GM19438 (cell line): ENCODE data around the gene VPS37B.
"Not testable (repeated sequence)": the region's sequence is repeated elsewhere in the genome, so short reads cannot be mapped to it uniquely, and the experiment has no call there.

ENCODE experiments used
- ATAC-seq: cut with Tn5 transposase; IDR thresholded peaks from one replicate; pipeline ENCODE4 v1.9.1; 2021; ENCODE audit warnings: low read depth; ENCODE audit not compliant: unreplicated experiment

Gene VPS37B, protein sequence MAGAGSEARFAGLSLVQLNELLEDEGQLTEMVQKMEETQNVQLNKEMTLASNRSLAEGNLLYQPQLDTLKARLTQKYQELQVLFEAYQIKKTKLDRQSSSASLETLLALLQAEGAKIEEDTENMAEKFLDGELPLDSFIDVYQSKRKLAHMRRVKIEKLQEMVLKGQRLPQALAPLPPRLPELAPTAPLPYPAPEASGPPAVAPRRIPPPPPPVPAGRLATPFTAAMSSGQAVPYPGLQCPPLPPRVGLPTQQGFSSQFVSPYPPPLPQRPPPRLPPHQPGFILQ

DNA sequence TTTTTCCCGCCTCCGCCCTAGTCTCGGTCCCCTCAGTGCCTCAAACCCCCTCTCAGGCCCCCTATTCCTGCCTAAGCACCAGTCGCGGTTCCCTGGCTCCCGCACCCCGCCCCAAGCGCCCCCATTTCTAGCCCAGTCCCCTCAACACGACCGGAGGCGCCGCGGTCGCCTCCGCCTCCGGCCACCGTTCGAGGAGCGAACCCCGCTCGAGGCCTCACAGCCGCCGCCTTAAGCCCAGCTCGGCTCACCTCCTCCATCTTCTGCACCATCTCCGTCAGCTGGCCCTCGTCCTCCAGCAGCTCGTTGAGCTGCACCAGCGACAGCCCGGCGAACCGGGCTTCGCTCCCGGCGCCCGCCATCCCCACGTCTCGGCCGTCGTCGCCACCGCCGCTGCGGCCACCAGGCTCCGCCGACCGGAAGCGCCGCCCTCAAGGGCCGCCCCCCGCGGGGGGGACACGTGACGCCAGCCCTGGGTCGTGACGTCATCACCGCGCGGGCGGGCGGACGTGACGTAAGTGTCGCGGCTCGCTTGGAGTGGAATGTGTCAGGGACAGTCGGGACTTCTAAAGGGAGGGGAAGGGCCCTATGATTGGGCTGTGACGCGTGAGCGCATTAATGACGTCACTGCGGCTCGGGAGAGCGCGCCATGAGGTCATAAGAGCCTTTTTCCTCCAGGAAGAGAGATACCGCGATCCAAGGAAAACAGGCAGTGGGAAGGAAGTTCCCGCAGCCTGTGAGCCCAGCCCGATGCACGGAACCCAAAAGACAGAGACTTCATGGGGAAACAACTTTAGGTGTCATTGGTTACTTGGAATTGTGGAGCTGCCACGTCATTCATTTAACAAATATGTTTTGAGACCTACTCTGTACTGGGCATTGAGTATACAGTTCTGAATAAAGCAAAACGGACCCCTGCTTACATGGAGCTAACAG lies at the start of gene VPS37B:
Gene VPS37B, minus strand, starts transcription at position 421 of the 933 bp plus-strand sequence. Its CDS starts 62 bp downstream, at position 359.
- ATAC-seq: no peak

DNA sequence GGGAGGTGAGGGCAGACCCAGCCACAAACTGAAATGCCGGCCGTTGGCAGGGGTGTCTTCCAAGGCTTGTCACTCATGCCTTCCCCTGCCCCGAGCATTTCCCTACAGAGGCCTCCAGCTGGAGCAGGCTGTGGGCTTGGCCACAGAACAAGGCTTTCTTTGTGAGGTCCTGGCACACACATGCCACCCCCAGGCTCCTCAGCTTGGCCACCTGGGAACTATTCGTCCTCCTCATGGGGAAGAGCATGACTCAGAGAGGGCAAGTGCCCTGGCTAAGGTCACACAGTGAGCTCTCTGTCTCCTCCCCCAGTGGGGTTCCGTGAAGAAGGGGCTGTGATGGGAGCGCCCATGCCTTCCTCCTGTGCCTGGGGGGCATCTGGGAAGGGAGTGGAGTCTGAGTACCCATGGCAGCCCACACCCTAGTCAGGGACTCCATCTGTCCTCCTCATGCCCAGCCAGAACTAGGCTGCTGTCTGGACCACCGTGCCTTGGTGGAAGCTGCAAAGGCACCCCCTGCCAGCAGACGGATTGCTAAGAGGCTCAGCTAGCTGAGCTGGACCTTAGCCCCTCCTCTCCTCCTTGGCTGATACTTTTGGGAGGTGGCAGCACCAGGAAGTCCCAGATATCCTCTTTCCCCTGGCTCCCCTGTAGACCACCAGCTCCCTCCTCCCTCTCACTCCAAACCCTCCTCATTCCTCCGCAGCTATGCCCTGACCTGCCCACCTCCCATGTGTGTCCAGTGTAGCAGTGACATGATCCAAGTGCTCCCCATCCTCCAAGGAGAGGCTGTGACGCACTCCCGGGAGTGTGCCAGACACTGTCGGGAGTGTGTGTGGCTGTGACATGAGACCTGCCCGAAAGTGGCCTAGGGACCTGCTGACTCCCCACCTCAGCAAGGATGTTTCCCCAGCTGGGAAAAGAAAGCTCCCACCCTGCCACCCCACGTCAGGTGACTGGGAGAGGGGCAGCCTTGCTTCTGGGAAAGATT lies 49.0 kb upstream of the VPS37B start:
- ATAC-seq: no peak

DNA sequence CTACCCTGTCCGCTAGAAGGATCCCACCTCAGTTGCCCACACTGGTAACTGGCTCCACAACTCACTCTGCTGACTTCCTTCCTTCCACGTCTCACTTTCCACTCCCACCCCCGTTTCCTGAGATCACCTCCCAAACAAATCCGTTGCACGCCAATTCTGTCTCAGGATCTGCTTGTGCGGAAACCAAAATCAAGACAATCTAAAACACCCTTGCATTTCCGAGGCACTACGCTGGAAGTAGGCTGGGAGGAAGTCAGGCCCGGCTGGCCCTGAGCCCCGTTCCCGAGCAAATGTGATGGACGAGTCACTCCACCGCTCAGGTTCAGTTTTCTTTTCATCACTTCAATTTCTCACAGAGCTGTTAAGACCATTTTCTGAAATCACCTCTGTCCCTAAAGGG lies 47.3 kb upstream of the VPS37B start:
- no peak for ATAC-seq

DNA sequence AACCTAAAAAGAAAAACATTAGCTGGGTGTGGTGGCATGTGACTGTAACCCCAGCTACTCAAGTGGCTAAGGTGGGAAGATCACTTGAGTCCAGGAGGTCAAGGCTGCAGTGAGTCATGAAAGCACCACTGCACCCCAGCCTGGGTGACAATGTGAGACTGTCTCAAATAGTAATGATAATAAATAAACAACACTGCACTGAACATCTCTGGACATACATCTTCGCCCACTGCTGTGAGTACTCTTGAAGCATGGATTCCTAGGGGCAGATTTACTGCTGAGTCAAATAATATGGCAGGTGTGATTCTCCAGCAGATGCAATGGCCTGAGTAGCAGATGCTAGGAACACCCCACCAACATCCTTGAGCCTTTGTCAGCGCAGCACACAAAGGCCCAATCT lies 46.7 kb upstream of the VPS37B start:
- ATAC-seq: no peak

DNA sequence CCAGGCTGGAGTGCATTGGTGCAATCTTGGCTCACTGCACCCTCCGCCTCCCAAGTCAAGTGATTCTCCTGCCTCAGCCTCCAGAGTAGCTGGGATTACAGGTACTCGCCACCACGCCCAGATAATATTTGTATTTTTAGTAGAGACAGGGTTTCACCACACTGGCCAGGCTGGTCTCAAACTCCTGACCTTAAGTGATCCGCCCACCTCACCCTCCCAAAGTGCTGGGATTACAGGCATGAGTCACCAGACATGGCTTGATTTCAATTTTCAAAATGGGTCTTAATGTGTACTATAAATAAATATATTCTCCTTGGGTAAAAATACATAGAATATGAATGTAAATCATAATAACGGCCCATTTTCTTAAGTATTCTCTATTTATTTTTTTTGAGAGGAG lies 45.4 kb upstream of the VPS37B start:
- not testable (repeated sequence) for ATAC-seq

DNA sequence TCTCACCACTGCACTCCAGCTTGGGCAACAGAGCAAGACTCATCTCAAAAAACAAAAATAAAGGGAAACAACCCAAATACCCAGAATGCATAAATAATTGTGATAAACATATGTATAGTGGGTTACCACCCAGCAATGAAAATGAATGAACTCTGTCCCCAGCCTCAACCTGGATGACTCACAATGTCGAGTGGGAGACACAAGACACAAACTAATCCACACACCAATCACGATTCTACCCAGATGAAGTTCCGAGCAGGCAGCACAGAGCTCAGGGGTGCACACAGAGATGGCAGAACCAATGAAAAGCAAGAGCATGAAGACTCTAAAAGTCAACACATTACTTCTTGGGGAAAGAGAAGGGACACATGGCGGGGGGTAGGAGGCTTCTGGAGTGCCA lies 43.2 kb upstream of the VPS37B start:
- ATAC-seq: no peak

DNA sequence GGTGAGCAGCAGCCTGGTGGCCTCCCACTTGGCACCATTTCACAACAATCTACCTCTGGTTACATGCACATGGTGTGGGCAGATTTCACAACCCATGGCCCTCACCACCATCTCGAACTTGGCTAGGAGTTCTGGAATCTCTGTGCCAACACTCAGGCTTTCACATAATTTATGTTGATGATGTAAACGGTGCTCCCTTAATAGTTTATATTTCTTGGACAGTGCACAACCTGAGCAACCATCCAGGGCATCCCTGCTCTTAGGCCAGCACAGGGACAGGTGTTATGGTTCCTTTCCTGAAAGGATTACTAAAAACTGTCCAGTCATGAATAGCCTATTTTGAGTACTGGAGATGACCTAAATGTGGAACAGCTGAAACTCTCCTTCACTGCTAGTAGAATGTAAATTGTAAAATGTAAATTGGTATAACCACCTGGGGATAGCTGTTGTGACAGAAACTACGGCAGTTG lies 41.7 kb upstream of the VPS37B start:
- ATAC-seq: no peak

DNA sequence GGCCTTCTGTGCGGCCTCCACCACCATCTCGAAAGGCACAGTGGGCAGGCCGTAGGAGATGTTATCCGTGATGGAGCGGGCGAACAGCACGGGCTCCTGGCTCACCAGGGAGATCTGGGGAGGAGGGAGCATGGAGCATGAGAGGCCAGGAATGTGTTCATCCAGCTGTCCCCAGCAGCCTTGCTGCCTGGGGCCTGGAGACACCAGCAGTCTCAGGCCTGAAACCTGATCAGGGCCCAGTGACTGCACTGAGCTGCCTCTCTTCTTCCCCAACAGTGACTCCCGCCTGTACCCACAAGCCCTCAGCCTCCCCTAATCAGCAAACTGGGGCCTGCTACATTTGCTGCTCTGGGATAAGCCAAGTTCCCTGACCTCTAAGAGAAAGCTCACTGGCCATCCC lies 39.4 kb upstream of the VPS37B start:
- ATAC-seq: no peak

DNA sequence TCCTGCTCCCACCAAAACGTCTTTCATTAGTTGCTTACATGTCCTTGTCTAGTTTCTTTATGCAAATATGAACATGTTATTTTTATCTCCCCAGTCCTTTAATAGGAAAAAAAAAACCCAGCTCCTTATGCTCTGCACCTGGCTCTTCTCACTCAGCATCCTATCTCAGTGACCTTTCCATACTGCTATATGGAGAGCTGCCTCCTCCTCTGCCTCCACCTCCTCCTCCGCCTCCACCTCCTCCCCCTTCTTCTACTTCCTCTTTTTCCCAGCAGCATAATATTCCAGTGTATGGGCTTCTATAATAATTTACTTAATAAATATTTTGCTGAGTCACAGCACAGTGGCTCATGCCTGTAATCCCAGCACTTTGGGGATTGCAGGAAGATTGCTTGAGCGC lies 38.8 kb upstream of the VPS37B start:
- no peak for ATAC-seq

DNA sequence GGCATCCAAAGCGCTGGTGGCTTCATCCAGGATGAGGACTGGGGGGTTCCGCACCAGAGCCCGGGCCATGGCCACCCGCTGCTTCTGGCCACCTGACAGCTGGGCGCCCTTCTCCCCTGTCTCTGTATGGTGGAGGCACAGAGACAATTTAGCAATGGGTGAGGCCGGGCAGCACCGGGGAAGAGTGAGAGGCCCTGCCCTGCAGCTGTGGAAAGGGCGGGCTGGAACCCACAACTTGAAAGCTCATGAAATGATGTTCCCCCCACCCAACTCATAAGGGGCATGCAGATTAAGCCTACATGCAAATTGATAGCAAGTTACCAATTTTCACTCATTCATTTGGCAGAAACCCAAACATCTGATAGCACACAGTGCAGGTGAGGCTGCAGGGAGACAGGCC lies 36.3 kb upstream of the VPS37B start:
- no peak for ATAC-seq

DNA sequence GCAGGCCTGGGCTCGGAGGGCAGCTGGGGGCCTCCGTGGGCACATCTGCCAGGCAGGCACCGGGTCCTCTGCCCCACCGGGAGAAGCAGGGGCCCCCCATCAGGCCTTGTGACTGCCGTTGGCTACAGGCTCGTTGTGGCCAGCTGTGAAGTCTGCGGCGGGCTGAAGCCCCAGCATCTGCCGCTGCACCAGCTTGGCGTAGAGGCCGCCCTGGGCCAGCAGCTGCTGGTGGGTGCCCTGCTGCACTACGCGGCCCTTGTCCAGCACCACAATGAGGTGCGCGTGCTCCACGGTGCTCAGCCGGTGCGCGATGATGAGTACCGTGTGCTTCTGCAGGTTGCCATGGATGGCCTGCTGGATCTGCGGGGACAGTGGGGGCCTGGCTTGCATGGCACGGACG lies 33.9 kb upstream of the VPS37B start:
- no peak for ATAC-seq

DNA sequence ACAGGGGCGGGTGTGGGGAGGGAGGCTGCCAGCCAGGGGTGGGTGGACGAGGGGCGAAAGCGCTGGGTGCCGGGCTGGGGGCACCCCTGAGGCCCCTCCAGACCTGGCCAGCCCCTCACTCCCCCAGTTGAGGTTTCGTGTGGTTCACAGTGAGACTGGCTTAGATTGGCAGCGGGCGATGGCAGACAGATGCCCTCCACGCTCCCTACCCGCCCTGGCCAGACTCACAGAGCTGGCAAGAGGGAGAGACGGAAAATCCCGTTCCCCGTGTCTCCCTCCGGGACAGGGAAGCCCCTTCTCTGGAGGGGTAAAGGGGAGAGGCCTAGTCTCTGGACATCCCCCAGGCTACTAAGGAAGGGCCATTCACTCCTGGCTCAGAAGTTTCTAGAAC lies 33.2 kb upstream of the VPS37B start:
- no peak for ATAC-seq

DNA sequence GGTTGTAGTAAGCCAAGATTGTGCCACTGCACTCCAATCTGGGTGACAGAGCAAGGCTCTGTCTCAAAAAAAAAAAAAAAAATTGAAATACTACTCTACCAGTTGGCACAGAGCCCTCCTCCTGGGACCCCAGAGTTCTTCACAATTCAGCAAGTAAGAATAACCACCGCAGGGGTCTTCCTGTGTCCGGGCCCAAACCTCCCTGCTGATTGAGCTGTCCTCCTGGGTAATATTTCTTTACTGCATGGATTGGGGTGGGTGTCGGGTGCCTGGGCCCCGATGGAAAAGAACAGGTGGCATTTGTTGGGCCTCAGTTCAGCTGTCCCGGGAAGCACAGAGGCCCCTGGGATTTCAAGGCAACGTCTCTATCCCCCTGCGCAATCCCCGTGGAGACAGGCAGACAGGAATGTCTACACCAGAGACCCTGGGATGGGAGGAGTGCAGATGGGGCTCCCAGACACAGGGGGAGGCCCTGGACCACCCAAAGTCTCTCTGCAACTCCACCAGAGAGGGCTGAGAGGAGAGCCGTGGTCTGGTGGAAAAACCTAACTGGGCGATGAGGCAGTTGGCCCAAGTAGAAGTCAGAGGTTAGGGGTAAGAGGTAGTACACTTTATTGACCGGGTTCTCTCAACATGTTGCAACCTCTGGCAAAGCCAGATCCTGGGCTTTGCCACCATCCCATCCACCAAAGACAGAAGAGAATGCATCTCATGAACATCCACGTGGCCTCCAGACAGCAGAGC lies 32.7 kb upstream of the VPS37B start:
- no peak for ATAC-seq

DNA sequence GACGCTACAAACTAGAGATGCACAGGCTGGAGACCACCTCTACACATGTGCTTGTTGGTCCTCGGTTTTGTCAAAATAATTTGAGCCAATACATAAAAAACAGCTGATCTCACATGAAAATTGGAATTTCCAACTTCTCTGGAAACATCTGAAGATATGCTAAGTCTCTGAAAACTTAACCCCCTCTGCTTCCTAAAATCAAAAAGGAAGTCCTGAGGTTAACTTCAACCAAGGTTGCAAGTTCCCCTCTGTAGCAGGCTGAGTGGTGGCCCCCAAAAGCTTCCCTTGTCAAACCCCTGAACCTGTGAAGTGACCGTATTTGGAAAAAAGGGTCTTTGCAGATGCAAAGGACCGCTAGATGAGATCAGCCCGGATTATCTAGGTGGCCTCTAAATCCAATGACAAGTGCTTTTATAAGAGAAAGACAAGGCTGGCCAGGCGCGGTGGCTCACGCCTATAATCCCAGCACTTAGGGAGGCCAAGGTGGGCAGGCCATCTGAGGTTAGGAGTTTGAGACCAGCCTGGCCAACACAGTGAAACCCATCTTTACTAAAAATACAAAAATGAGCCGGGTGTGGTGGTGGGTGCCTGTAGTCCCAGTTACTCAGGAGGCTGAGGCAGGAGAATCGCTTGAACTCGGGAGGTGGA lies 32.0 kb upstream of the VPS37B start:
- ATAC-seq: no peak

DNA sequence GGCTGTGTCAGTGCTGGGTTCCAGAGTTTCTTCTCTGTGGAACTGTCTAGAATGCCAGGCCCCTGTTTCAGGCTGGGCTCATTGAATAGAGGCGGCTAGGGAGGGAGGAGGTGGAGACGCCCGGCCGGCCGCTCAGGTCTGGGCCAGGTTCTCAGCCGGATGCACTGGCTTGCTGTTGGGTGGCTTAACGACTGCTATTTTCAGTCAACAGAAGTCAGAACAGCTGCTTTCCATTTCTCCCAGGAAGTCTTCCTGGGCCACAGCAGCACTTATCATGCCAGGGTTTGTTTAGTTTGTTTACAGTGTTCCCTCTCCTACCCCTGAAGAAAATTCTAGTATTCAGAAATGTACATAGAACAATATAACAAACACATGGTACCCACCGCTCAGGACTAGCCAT lies 26.0 kb upstream of the VPS37B start:
- ATAC-seq: no peak

DNA sequence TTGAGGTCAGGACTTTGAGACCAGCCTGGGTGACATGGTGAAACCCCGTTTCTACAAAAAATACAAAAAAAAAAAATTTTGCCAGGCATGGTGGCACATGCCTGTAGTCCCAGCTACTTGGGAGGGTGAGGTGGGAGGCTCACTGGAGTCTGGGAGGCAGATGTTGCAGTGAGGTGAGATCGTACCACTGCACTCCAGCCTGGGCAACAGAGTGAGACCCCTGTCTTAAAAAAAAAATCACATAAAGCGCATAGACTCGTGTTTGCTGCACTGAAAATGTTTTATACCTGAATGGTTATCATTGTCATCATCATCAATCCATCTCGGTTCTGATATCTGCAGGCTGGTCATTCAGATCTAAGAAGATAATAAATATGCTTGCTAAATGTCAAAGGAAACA lies 24.8 kb upstream of the VPS37B start:
- no peak for ATAC-seq

DNA sequence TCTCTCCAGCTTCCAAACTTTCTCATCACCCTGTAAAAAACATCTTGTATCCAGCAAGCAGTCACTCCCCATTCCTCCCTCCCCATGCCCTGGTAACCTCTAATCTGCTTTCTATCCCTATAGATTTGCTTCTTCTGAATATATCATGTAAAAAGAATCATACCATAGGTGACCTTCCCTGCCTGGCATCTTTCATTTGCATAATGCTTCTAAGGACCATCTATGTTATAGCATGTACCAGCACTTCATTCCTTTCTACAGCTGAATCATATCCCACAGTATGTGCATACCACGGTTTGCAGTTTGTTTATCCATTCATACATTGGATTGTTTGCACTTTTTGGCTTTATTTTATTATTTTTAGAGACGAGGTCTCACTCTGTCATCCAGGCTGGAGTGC lies 22.9 kb upstream of the VPS37B start:
- no peak for ATAC-seq

DNA sequence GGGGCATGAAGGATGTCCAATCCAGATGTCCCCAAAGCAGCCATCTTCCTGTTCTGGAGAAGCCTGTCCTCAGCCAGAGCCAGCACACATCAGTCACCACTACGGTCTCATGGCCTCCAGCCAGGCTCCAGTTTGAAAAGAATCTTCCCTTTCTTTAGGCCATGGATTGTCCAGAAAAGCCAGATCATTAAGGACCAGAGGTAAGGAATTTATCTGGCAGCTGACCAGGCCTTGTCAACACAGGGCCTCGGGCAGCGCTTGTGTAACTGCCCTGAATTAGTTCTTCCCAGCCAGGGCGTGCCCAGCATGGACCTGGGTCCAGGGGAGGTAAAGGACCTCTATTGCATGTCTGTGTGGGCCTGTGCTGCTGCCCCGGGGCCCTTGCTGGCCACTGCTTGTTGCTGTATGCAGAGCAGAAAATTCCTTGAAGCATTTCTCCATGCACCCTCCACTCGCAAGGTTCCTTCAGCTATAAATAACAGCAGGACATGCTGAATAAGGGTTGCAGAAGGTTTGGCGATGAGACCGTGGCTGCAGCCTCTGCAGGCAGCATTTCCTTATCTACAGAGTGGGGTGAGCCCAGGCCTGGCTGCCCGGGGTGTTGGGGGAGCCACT lies 21.7 kb upstream of the VPS37B start:
- no peak for ATAC-seq
